GM19238 (cell line): Measurements from ENCODE around the gene MAP4K3.
"Not testable (repeated sequence)": the region's sequence is repeated elsewhere in the genome, so short reads cannot be mapped to it uniquely, and the experiment has no call there.

Source experiments
- DNase-seq: peaks from one replicate; pipeline ENCODE4 v3.0.0; 2011; ENCODE audit warnings: low spot score; ENCODE audit not compliant: insufficient read length

The MAP4K3 gene

DNA sequence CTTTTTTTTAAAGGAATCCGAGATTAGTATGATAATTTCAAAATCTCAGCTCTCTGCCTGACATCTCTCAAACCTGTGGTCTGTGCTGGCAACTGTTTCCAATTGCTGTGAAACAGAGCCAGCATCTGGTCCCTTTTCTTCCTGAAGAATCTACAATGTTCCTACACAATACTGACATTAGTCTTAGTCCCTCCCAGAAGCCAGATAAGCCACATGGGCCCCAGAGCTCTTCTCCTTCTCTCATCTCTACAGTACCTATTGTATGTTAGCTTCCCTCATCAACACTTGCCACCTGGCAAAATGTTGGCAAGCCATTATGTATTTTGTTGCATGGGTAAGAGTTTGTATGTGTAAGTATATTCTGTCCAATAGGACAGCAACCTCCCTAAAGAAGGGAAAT lies 130.5 kb downstream of the MAP4K3 start:
- DNase-seq = no peak

DNA sequence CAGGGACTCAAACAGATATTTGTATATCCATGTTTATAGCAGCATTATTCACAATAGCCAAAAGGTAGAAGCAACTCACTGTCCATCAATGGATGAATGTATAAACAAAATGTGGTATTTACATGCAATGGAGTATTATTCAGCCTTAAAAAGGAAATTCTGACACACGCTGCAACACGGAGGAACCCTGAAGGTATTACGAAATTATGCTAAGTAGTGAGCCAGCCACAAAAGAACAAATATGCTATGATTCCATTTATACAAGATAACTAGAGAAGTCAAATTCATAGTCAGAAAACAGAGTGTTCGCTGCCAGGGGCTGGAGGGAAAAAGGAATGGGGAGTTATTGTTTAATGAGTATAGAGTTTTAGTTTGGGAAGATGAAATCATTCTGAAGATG lies 132.4 kb downstream of the MAP4K3 start:
- DNase-seq = no peak

DNA sequence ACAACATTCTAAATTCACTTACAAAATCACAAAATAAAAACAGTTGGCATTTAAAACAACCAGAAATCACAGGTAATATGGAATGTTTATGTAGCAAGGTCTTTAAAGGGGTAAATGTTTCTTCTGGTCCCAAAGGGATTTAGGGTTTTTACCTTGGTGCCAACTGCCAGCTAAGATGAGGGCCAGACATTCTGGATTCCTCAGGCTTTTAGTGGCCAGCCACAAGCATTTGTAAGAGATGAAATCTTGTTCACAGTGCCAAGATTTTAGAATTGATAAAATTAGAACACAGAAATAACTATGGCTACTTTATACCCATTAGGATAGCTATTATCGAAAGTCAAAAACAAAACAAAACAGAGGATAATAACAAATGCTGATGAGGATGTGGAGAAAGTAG lies 132.9 kb downstream of the MAP4K3 start:
- no peak for DNase-seq

DNA sequence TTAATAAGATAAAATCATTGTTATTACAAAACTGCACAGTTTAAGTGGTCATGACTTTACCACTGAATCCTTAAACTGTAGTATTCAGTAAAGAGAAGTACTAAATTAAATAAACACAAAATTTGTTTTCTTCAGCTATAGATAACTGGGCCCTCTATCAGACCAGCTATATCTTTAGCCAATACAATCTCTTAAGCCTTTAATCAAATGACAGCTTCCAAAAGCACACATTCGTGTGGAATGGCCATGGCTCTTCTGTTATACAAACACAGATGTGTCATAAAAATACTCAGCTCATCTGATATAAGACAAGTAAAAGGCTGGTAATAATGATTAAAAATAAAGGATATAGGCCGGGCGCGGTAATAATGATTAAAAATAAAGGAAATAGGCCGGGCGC lies 135.7 kb downstream of the MAP4K3 start:
- no peak for DNase-seq

DNA sequence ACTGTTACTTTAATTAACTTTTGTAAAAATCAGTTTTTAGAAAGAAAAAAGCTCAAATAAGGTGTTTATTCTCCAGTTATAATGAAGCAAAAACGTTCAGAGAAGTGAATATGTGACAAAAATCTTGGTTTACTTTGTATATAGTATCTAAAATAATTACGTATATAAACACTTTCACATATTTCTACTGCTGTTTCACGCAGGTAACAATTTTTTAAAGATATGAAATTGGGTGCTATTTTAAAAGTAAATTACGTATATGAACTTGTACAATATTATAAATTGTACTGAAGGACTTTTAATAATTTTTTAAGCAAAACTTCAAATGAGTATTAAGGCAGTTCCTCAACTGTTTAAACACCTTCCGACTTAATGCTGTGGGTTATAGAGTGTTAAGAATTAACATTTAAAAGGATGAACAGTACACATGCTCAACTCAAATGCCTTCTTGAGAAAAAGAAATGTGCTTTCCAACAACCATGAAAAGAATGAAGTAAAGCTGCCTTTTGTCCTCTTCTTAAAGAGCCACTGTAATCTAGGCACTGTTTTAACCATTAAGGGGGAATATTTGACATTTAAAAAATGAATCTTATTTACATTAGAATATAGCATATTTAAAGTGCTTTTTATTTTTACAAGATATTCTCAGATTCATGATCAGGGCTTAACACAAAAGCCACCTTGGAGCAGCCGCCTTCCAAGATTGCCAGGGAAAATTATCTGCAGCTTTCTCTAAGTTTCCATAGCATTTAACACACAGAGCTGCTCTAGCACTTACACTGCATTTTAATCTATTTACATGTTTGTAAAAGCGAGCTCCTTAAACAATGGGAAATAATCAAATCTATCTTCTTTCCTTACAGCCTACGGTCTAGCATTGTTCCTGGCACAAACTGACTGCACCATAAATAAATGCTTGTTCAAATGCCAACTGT lies 136.8 kb downstream of the MAP4K3 start:
- no peak for DNase-seq

DNA sequence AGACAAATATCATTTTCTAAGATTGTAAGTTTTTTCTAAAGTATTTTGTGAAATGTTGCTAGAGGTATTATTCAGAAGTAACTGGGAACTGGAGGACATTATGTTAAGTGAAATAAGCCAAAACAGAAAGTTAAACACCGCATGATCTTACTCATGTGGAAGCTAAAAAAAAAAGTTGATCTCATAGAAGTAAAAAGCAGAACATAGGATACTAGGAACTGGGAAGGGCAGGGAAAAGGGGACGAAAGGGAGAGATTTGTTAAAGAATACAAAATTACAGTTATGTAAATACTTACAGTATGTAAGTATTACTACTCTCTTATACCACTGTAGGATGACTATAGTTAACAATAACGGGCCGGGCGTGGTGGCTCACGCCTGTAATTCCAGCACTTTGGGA lies 146.7 kb downstream of the MAP4K3 start:
- DNase-seq = no peak

DNA sequence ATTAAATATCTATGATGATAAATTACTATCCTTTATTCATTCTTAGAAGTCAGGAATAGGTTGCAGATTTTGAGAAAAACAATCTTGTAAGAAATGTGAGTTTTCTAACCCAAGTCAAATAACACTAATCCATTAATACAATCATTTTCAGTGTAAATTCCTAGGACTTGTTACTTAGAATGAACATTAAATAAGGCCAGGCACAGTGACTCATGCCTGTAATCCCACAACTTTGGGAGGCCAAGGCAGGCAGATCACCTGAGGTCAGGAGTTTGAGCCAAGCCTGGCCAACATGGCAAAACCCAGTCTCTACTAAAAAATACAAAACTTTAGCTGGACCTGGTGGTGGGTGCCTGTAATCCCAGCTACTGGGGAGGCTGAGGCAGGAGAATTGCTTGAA lies 147.5 kb downstream of the MAP4K3 start:
- DNase-seq = no peak

DNA sequence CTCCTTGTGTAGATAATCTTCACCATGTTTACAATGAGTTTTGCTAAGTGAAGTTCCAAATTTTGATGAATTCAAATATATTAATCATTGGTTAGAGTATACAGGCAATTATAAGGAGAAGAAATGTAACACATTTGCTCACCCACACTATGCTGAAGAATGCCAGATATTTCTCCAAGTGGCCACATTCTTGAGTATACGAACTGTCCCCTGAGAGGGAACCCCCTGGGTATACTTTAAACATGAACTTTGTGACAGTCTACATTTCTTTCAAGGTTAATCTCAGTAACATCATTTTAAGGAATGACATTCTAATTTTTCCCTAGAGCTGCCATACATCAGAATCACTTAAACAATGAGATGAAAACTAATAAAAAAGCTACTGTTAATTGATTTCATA lies 153.5 kb downstream of the MAP4K3 start:
- no peak for DNase-seq

DNA sequence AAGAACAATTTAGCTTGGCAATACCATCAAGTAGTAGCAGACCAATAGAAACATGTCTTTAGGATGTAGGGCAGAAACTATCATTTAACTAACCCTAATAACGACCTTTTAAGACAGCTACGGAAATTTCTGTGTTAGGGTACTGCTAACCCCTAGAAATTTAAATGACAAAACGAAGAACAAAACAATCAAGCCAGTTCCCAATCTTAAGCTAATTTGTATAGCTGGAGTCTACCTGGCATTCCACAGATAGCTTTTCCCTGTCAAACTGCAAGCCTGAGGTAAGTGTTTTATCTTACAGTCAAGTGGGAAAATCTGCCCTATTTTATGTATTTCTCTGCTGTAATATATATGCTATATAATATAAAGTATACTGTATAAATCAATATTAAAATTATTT lies 155.7 kb downstream of the MAP4K3 start:
- DNase-seq = no peak

DNA sequence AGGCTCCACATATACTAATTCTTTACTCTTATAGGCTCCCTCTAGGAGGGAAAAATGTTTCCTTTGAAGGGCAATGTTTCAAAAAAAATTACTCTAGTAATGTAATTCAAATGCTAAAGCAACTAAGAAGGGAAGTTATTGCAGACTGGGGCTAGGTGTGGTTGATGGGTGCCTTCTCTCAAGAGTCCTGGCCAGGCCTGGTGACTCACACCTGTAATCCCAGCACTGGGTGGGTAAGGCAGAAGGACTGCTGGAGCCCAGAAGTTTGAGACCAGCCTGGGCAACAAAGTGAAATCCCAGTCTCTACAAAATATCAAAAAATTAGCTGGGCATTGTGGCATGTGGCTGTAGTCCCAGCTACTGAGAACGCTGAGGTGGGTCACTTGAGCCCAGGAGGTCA lies 162.1 kb downstream of the MAP4K3 start:
- no peak for DNase-seq

DNA sequence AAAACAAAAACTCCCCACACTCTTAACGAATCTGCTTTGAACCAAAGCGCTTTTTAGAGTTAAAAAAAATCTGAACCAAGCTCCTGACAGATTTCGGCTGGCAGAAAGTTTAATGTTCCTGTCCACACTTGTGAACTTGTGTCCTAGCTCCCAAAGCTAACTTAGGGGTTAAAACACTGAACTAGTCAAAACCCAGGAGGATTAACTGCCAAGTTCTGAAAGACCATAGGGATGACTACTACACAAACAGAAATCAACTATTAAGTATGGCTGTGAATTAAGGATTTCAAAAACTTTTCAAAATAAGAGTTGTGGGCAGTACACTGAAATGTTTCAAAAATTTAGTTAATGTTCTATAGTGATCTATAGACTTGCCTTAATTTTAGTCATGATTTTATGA lies 167.1 kb downstream of the MAP4K3 start:
- no peak for DNase-seq

DNA sequence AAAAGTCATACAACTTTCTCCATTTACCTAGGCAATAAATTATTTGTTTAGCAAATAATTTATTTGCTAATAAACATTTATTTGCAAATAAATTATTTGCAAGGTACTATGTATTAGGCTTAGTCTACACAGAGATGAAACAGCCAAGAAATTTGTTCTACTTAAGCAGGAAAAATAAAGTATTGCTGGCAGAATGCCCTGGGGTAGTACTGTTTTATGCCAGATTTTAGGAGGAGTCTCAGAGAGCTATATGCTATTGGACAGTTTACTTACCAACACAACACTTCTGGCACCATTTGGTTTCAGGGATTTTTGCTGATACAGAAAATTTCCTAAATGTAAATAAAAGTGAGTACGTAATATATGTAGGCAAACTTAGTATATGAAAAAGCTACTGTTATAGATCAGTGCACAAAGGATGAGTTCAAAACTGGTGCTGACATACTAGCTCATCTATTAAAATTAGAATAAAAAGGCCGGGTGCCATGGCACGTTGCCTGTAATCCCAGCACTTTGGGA lies 170.1 kb downstream of the MAP4K3 start:
- DNase-seq = no peak

DNA sequence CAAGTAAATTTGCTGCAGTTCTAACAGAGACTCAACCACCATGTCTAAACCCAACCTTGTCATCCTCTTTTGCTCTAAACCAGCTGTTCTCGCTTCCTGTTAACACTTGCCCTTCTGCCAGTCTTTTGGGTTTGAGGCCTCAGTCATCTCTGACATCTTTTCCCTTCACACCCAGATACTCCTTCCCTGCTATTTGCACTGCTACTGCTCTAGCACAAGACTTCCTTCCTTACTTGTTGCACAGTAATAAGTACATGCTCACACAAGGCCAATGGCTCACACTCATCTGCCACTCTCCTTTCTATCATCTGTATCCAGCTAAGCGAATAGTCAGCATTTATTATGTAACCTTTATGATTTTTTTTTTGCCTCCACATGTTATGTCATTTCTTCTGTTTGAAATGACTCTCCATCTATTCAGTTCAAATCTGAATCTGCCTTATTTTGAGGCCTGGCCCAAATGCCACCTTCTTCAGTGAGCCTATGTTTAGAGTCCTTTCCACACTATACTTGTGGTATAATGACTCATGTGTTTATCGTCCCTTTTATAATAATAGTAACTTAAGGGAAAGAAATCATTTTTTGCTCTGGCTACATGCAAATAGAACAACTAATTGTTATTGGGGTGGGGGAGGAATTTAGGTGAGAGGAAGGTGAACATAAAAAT lies 170.8 kb downstream of the MAP4K3 start:
- no peak for DNase-seq

DNA sequence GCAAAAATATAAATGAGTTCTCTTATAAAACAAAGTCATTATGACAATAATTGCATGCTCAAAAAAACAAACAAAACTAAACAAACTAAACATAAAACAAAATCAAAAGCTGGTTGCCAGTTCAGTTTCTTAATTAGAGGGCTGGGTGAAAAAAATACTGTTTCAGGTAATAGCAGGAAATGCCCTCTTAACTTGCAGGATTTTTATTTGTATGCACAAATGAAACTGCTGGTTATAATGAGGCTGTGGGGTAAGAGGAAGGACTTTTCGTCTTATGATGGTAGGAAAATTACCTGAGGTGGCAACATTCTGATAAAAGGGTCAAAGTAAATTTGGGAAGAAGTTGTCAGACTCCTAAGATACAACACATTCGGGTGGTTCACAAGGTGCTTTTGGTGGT lies 171.8 kb downstream of the MAP4K3 start:
- no peak for DNase-seq

DNA sequence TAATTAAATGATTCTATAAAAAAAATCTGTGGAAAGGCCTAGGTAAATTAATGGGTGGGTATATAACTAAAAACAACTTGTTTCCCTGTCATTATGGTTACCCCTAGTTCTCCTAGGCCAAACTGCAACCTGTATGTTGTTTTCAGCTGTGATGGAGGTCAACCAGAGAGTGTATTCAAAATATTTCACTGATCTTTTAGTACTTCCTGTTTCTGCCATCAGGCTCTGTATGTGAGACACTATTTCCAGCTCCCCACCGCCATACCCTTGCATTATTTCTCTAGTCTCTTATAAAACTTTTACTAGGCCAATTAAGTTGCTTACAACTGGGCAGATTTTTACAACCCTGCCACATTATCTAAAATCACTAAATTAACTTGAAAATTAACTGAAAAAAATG lies 172.4 kb downstream of the MAP4K3 start:
- no peak for DNase-seq

DNA sequence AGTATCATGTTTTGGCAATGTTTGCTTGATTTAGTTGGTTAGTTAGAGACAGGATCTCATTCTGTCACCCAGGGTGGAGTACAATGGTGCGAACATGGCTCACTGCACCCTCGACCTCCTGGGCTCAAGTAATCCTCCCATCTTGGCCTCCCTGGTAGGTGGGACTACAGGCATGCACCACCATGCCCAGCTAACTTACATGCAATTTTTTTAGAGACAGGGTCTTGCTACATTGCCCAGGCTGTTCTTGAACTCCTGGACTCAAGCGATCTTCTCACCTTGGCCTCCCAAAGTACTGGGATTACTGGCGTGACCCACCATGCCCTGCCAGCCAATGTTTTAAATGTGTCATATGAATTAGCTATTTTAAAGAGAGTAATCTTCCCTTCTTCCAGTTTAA lies 177.0 kb downstream of the MAP4K3 start:
- no peak for DNase-seq

DNA sequence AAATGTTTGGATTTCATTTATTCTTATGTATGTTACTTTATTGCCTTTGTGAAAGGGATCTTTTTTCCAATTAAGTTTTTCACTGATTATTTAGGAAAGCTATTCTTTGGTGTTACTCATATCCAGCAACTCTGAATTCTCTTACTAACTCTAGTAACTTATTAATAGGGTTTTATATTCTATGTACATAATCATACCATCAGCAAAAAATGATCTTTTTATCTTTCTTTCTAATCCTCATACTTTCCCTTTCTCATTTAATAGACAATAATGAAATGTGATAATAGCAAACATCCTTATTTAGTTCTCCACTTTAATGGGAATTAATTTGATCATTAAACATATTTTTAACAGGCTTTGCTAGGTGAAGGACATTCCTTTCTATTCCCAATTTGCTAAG lies 181.0 kb downstream of the MAP4K3 start:
- DNase-seq = no peak

DNA sequence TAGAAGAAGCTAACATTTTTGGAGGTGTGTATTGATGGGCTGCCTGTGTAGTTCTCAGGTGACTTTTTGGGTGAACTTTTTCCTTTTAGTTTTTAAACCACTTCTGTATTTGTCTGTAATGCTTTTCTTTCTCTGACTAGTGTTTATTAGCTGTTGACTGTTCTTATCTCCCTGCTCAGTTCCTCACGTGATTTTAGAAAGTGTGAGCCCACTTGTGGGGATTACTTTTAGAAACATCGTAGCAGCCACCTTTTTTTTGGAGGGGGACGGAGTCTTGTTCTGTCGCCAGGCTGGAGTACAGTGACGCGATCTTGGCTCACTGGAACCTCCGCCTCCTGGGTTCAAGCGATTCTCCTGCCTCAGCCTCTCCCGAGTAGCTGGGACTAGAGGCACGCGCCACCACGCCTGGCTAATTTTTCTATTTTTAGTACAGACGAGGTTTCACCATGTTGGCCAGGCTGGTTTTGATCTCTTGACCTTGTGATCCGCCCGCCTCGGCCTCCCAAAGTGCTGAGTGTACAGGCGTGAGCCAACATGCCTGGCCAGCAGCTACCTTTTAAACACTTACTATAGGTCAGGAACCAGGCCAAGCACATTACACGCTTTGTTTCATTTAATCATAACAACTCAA lies 184.1 kb downstream of the MAP4K3 start:
- no peak for DNase-seq

DNA sequence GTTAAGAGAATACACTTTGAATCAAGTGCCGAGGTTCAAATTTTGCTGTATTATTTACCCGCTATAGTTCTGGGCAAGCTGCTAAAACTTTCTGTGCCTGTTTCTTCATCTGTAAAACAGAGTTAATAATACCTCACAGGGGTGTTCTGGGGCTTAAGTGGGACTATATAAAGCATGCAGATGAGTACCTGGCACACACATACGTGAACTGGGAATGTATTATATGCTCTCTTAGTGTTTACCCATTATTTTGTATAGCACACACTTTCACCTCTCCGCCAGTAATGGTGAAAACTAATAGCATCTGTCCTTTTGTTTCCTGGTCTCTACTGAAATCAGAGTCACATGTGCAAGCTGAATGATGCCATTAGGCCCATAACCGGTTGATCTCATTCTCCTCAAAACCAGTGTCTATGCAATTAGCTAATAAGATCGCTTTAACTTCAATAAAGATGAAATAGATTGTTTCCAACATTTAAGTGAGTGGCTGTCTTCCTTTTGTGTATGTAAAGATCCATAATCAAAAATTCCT lies 189.5 kb downstream of the MAP4K3 start:
- no peak for DNase-seq

DNA sequence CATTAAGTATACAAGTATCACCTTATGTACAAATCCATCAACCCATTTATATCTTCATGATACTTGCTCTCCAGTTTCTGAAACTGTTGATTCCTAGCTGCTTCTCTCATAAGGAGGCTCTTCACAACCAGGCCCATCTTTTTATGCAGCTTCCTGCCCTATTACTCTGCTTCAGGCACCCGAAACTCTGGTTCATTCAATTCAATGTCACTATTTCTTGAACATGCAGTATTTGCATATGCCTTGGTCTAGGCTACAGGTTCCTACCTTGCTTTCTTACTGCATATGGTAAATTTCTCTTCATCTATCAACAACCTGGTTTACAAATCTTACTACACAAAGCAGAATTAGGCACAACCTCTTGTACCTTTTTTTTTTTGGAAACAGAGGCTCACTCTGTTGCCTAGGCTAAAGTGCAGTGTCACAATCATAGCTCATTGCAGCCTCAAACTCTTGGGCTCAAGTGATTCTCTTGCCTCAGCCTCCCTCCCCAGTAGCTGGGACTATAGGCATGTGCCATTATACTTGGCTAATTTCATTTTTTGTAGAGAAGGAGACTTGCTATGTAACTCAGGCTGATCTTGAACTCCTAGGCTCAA lies 190.6 kb downstream of the MAP4K3 start:
- DNase-seq = no peak

DNA sequence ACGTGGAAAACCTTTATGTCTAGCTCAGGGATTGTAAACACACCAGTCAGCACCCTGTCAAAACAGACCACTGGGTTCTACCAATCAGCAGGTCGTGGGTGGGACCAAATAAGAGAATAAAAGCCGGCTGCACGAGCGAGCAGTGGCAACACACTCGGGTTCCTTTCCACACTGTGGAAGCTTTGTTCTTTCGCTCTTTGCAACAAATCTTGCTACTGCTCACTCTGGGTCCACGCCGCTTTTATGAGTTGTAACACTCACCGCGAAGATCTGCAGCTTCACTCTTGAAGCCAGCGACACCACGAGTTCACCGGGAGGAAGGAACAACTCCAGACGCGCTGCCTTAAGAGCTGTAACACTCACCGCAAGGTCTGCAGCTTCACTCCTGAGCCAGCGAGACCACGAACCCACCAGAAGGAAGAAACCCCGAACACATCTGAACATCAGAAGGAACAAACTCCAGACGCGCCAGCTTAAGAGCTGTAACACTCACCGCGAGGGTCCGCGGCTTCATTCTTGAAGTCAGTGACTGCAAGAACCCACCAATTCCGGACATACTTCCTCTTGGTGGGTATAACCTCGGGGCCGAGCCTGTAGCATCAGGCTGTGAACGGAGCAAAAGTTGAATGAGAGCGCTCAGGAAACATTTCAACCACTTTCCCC lies 192.0 kb downstream of the MAP4K3 start:
- not testable (repeated sequence) for DNase-seq
